Tibial nerve (tissue), 4 donors: ENCODE measurements around the gene PCNX2. TPM values are rescaled to one million over a fixed set of nuclear protein-coding genes. Genes with fewer than 3 reads are reported as not detected.

ENCODE experiments used
- DNase-seq, 2 donors: peaks; one replicate each; pipeline ENCODE4 v3.0.0-alpha.2; 2019; ENCODE audit warnings: low spot score in 2 of 2
- H3K27ac ChIP-seq, 4 donors: fragments of 200-600 bp; sonication (generic) in 3 of 4; one replicate each; pipeline ENCODE4 v1.5.1; 2017 to 2019; ENCODE audit warnings: mild to moderate bottlenecking in 1 of 4
- H3K27me3 ChIP-seq, 2 donors: fragments of 200-600 bp; sonication (generic) in 1 of 2; one replicate each; pipeline versions ENCODE4 v1.5.1 to v1.6.0; 2017 to 2019
- H3K36me3 ChIP-seq, 3 donors: fragments of 200-600 bp; sonication (generic); one replicate each; pipeline ENCODE4 v1.5.1; 2018 to 2019
- H3K4me1 ChIP-seq, 4 donors: fragments of 200-600 bp; sonication (generic) in 3 of 4; one replicate each; pipeline ENCODE4 v1.5.1; 2017 to 2019
- H3K4me3 ChIP-seq, 4 donors: fragments of 200-600 bp; sonication (generic) in 3 of 4; one replicate each; pipeline ENCODE4 v1.5.1; 2017 to 2019; ENCODE audit warnings: mild to moderate bottlenecking in 1 of 4, moderate library complexity in 1 of 4
- H3K9me3 ChIP-seq, 4 donors: fragments of 200-600 bp; sonication (generic) in 3 of 4; one replicate each; pipeline ENCODE4 v1.5.1; 2017 to 2019
- CTCF ChIP-seq, 5 experiments: fragments of 200-600 bp in 3 of 5; fragments of 450-650 bp in 2 of 5; sonication (generic) in 3 of 5; IDR thresholded peaks; one replicate each; pipeline ENCODE4 v1.5.1; 2016 to 2019; ENCODE audit warnings: antibody characterized with exemption in 5 of 5, mild to moderate bottlenecking in 3 of 5, moderate library complexity in 2 of 5
- EP300 ChIP-seq, 2 donors: sonication (generic); formaldehyde crosslinking; IDR thresholded peaks; one replicate each; pipeline ENCODE4 v1.6.1; 2017; ENCODE audit warnings: antibody characterized with exemption in 2 of 2, mild to moderate bottlenecking in 1 of 2
- POLR2A ChIP-seq, 2 donors: fragments of 450-650 bp; IDR thresholded peaks; one replicate each; pipeline ENCODE4 v1.6.1; 2017; ENCODE audit warnings: antibody characterized with exemption in 2 of 2, mild to moderate bottlenecking in 2 of 2, moderate library complexity in 2 of 2
- WGBS, 2 donors: methylation state at CpG; one replicate each; pipeline ENCODE4 v1.1.5; 2018; 5-methylcytosine and 5-hydroxymethylcytosine counted together
- total RNA-seq, 4 donors: library from RNA; depleted of rRNA; stranded (reverse); fragments of >200 nt; gene quantifications; one replicate each; pipeline ENCODE4 v1.1.0, GENCODE V29; 2016

The PCNX2 gene
- total RNA-seq, 4 donors from 2014 or later, result 10.2 to 32.1 (median 19.2) TPM

DNA sequence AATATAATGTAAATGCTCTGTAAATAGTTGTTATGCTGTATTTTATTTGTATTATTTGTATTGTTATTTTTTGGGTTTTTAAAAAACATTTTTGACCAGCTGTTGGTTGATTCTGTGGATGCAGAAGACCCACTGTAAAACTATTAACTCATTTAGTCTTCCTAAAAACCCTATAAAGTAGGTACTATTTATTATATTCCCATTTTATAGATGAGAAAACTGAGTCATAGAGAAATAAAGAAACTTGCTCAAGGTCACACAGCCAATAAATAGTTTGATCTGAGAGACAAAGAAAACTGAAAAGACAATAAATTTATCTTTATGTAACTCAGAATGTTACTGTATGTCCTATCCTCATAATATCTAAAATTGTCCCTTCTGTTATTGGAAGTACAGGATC is 30.8 kb upstream of the PCNX2 start:
- Histone ChIP-seq H3K4me3 (no peak overlapping the region), H3K27ac (no peak overlapping the region), H3K27me3 (peaks cover 0 to 23% of the 10 kb centered on the region in 2 donors), H3K4me1 (peaks cover 0 to 26% (median 4%) of the 10 kb centered on the region in 4 donors), H3K9me3 (no peaks in the 10 kb centered on the region), H3K36me3 (no peaks in the 10 kb centered on the region)
- TF ChIP-seq POLR2A (IDR thresholded peaks at IDR 0.05) (no peak), EP300 (IDR thresholded peaks at IDR 0.05) (no peak), CTCF (IDR thresholded peaks at IDR 0.05) (no peak)
- DNase-seq, result no peak

DNA sequence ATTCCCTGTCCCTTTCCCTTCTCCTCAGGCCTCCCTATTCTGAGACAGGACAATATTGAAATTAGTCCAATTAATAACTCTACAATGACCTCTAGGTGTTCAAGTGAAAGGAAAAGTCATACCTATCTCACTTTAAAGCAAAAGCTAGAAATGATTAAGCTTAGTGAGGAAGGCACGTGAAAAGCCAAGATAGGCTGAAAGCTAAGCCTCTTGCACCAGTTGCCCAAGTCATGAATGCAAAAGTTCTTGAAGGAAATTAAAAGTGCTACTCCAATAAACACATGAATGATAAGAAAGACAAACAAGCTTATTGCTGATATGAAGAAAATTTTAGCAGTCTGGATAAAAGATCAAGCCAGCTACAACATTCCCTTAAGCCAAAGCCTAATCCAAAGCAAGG is 28.2 kb upstream of the PCNX2 start:
- no peaks in the 10 kb centered on the region for H3K9me3 ChIP-seq
- no peak overlapping the region for H3K4me3 ChIP-seq
- 92 to 96% methylated on average over 1 of the region's 1 CpG for WGBS, 2 donors
- H3K27ac ChIP-seq, result no peak overlapping the region
- H3K27me3 ChIP-seq, result peaks cover 0 to 5% of the 10 kb centered on the region in 2 donors
- peaks cover 0 to 19% (median 3%) of the 10 kb centered on the region in 4 donors for H3K4me1 ChIP-seq
- TF ChIP-seq EP300 (IDR thresholded peaks at IDR 0.05), result no peak
- DNase-seq, result no peak
- H3K36me3 ChIP-seq, result no peaks in the 10 kb centered on the region

GRCh38 chr1:233320023-233320422 is 24.5 kb upstream of the PCNX2 start:
- H3K9me3 ChIP-seq, result no peaks in the 10 kb centered on the region
- H3K36me3 ChIP-seq, result no peaks in the 10 kb centered on the region
- H3K27me3 ChIP-seq, result no peaks in the 10 kb centered on the region
- H3K27ac ChIP-seq, result no peak overlapping the region
- H3K4me1 ChIP-seq, result no peaks in the 10 kb centered on the region
- TF ChIP-seq CTCF (IDR thresholded peaks at IDR 0.05) (no peak), EP300 (IDR thresholded peaks at IDR 0.05) (no peak), POLR2A (IDR thresholded peaks at IDR 0.05) (no peak)
- no peak overlapping the region for H3K4me3 ChIP-seq
- no peak for DNase-seq
- WGBS, 2 donors, result 73 to 83% methylated on average over 2 of the region's 2 CpGs

DNA sequence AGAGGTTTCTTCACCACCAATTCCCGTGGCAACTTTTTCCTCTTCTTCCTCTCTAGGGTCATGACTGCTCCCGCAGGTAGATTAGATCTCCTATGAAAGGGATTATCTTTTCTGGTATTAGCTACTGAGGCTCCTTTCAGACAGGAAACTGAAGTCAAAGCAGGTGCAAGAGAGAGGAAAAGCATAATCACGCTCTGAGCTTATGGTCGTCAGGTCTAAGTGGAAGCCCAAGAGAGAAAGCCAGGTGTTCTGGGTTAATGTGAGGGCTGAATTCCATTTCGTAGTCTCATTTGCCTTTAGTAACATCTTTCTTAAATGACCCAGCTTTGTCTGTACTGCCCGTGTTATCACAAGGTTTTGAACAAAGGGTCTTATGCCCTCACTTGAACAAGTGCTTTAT is 23.7 kb upstream of the PCNX2 start:
- Histone ChIP-seq H3K27me3 (no peaks in the 10 kb centered on the region), H3K4me3 (no peak overlapping the region), H3K27ac (no peak overlapping the region), H3K9me3 (no peaks in the 10 kb centered on the region), H3K36me3 (no peaks in the 10 kb centered on the region), H3K4me1 (no peaks in the 10 kb centered on the region)
- no peak for DNase-seq
- TF ChIP-seq EP300 (IDR thresholded peaks at IDR 0.05) (no peak), CTCF (IDR thresholded peaks at IDR 0.05) (no peak), POLR2A (IDR thresholded peaks at IDR 0.05) (no peak)
- 57 to 64% methylated on average over 6 of the region's 6 CpGs for WGBS, 2 donors

- no peak for DNase-seq
- Histone ChIP-seq H3K4me3 (no peak overlapping the region), H3K27ac (no peak overlapping the region), H3K36me3 (no peaks in the 10 kb centered on the region), H3K27me3 (no peaks in the 10 kb centered on the region), H3K9me3 (no peaks in the 10 kb centered on the region), H3K4me1 (no peaks in the 10 kb centered on the region)
- WGBS, 2 donors, result 82 to 84% methylated on average over 1 of the region's 1 CpG
- TF ChIP-seq POLR2A (IDR thresholded peaks at IDR 0.05), result no peak
- TF ChIP-seq EP300 (IDR thresholded peaks at IDR 0.05), result no peak
- no peak for TF ChIP-seq CTCF (IDR thresholded peaks at IDR 0.05)
Measured at GRCh38 chr1:233316473-233316872, 20.9 kb upstream of the PCNX2 start.

GRCh38 chr1:233315718-233316301 is 20.3 kb upstream of the PCNX2 start:
- TF ChIP-seq CTCF (IDR thresholded peaks at IDR 0.05) (no peak), EP300 (IDR thresholded peaks at IDR 0.05) (no peak), POLR2A (IDR thresholded peaks at IDR 0.05) (no peak)
- 73 to 80% methylated on average over 1 of the region's 1 CpG for WGBS, 2 donors

More at GRCh38 chr1:233315718-233316301, 20.3 kb upstream of the PCNX2 start:
- no peaks in the 10 kb centered on the region for H3K27me3 ChIP-seq
- H3K36me3 ChIP-seq, result no peaks in the 10 kb centered on the region
- H3K27ac ChIP-seq, result no peak overlapping the region
- no peaks in the 10 kb centered on the region for H3K9me3 ChIP-seq
- no peaks in the 10 kb centered on the region for H3K4me1 ChIP-seq
- DNase-seq, result no peak
- no peak overlapping the region for H3K4me3 ChIP-seq
